HG03039 (cell line): Measurements from ENCODE around the gene FCRL1.

Experiments used
- ATAC-seq: cut with Tn5 transposase; IDR thresholded peaks from one replicate; pipeline ENCODE4 v1.9.1; 2021; ENCODE audit warnings: mild to moderate bottlenecking, moderate library complexity; ENCODE audit not compliant: unreplicated experiment

The FCRL1 gene

DNA sequence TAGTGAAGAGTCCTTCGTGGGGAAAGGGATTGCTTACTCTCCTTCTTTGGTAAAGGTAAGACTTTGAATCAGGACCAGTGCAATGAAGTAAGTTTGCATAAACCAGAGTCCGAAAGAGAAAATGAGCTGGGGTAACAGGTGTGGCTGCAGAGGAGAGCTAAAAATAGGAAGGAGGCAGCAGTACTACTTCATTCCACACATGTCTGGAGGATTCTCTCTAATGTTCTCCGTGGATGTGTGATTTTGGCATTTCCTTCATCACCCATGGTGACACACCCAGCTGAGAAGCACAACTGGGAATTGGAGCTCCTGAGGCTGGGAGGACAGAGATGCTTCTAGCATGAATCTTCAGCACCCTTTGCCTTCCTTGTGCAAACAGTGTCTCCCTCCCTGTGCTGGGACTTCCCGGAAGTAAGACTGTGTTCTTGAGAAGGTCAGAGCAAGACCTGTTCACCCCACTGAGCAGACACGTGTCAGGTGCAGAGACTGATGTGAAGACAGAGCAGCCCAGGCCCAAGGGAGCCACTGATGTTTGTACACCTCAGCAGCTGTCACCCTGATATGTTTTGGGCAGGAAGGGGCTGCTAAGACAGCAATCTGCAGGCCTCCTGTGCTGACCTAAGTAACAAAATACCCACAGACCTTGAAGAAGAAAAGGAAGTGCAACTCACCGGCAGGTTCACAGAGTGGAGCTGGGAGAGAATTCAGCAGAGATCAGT, 13.3 kb downstream of the FCRL1 start:
- peak; percentile 73 for ATAC-seq

DNA sequence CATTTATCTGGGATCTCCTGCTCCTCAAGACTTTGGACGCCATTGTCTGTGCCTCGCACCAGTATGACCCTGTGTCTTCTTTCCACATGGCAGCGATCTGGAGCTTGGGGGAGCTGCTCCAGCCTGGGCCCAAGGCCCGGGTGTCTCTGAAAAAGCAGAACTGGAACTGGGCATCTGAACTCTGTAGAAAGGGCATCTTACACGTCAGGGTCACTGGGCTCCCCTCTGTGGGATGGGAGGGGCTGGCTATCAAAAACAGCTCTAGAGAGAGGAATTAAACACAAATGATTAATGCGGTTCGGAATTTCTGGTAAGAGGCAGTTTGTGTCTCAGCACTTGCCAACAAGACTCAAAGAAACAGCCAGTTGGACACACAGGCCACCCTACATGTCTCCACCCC, 16.1 kb downstream of the FCRL1 start:
- no peak for ATAC-seq

DNA sequence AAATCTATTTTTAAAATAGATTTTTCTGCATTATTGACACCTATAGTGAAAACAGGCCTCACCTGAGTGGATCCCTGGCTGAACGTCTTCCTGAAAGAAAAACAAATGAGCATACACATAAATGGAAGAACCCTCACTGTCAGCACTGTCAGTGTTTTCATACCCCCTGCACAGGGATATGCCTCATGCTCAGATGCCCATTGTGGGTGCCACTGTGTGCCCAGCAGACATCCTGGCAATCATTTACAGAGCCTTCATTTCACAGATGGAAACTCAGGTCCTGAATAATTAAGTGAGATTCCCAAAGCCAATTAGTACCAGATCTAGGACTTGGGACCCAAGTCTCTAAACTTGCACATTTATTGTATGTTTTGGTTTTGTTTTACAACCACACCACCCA, 19.9 kb downstream of the FCRL1 start:
- no peak for ATAC-seq

DNA sequence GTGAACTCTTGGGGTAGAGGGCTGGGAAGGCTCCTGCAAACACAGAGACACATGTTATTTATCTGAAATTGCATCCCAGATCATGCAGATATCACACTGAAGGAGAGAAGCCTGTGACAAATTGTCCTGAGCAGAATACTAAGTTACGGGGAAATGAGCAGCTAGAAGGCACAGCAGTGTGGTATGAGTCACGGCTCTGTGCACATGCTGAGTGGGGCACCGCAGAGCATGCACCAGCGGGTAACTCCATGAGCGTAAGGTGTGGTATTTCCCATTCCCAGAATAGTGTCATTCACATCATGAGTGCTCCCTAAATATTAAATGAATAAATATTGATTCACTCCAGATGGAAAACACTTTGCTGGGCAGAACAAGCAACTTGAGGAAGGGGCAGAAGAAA, 21.7 kb downstream of the FCRL1 start:
- no peak for ATAC-seq

DNA sequence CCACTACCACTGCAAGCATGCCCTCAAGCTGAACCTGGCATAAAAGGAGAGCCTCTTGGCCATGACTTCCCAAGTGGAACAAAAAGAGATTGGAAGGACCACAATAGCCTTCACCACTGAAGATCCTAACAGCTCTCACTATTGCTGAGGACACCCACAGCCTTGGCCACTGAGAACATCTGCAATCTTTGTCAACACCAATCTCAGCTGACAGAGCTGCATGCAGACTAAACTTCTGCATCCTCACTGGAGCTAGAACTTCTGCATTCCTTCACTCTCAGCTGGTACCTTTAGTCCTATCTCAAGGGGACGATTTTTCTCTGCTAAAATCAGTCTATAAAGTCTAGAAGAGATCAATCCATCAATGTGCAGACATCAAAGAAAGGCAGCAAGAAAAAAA, 34.7 kb downstream of the FCRL1 start:
- no peak for ATAC-seq

DNA sequence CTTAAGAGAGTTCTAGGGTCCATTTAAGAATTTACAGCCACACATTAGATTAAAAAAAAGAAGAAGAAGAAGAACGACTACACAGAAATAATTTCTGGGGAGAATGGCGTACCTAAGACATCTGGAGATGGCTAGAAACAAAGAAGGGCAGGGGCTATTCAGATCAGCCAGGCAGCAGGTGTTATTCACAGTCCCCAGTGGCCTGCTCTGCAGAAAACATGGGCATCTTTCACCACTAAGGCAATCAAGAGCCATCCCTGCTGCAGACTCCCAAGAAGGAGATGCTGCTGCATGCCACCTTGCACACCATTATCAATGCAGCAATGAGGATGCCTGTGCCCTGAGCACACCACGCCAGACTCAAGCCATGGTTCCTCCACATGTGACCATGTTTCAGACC, 35.1 kb downstream of the FCRL1 start:
- ATAC-seq: no peak

DNA sequence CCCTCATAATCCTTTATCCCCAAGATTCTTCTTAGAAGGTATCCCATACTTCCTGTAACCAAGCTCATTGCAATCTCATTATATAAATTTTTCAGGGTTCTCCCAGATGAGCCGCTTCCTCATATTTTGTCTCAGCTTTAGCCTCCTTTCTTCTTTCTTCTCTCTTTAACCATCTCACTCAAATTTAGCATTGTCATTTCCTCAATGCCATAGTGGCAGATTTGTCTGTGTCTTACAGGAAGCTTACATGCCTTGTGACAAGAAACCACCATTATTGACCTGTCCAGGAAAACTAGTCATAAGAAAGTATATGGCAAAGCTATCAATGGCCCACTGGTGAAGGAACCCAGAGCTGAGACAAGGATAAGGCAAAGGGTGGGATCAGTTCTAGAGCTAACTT, 37.0 kb downstream of the FCRL1 start:
- no peak for ATAC-seq

DNA sequence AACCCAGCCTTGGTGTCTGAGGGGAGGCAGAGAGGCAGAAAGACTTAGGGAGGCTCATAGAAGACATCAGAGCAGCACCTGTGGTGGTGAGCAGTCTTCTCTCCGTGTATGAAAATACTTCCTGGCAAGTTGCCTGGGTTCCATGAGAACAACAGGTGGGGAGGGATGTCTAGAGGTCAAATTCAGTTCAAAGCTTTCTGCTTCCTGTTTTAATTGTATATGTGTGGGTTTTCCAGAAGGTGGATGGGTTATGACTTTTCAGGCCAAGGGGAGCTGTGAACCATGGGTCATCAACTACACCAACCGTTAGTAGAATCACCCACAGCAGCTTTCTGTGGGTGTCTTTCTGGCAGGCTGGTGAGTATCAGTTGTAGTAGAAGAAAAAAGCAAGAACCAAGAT, 38.9 kb downstream of the FCRL1 start:
- ATAC-seq: peak; percentile 44

DNA sequence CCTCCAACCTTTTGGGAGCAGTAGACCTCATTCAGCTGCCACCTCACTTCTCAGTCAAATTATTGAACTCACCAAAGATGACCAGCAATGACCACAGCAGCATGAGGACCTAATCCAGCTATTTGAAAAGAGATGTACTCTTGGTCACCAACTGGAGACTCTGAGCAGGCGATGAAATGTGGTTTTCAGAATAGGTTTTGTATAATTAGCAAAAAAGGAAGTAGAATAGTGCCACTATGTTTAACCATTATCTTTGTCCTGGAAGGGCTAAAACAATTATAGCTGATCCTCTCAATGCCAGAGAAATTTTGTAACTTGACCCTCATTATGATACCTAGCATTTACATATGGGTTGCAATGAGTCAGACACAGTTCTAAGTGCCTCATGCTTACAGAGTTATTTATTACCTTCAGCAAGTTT, 42.9 kb downstream of the FCRL1 start, which contains the start of gene FCRL2:
FCRL2 (minus strand) TSS at position 162 of the 421 bp plus-strand sequence; CDS start at position 103, 59 bp downstream.
- ATAC-seq: peak; percentile 43

DNA sequence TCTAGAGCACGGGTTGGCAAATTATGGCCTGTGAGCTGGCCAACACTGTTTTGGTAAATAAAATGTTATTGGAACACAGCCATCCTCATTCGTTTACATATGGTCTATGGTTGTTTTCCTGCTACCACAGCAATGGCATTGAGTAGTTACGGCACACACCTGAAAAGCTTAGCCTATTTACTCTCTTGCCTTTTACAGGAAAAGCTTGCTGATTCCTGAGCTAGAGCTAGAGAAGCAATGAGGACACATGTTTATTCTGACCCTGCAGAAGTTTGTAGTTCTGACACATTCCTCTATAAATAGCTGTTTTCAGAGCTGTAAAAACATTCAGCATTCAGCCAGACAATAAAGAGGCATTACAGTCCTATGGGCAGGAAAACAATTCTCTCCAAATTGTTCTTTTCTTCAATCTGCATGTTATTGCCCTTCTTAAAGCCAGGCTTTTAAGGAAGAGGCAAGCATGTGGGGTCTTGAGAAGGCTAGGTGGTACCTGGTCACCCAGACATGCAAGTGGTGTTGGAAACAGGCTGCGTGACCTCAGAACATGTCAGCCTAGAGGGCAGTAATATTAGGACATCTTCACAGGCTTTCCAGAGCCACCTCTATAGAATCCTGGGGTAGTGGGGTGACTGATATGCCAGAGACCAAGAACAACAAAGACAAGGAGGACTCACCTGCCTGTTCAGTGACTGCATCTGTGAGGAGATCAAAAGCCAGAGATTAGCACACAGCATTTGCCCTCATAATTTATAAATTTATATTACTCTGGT, 44.6 kb downstream of the FCRL1 start:
- ATAC-seq: no peak

DNA sequence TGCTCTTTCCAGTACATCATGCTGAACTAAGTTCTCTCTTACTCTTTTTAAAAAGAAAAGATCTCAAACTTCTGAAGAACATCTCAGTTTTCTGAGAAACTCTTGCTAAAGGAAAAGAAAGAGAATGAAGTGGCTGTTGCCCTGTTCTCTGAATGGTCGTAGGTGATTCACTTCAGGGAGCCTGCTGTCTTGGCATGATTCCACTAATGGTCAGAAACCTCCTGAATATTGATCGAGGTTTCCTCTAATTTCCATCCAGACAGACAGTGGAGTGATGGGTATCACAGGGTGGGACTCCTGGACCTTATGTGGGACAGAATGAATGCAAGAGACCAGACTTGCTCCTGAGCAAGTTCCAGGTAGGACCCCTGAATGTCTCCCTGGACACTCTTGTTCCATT, 45.5 kb downstream of the FCRL1 start:
- no peak for ATAC-seq

DNA sequence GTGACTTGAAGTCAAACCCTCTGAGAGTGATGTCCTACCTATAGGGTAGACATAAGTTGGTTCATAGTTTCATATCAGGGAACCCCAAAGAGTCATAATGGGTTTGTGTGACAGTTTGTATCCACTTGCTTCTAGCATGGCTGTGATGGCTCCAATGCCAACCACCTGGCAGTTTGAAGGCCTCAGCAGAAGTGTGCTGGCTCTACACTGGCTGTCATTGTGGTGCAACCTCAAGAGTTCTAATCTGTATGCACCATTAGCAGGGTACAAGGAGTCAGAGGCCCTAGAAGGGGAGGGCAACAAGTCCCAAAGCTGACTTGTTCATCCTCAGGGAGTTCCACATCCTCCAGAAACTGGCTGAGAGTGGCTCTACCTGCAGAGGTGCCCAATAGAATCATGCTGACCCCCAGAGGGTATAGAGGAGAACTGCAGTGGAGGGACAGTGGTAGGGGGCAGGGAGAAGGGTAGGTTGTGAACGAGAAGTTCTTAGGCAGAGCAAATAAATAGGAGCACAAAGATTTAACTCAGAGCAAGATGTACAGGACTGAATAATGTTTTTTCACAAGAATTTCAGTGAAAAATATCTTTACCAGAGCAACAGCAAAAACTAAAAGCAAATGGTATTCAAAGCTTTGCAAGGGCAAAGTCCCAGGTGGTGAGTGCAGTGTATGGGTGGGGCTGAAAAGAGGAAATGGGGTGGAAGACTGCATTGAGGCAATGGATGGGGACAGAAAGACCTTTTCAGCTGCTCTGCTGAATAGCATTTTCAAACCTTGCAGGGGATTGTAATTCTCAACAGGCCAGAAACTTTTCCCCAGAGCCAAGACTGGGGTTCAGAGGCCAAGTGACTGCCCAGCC, 46.2 kb downstream of the FCRL1 start:
- ATAC-seq: peak; percentile 54

DNA sequence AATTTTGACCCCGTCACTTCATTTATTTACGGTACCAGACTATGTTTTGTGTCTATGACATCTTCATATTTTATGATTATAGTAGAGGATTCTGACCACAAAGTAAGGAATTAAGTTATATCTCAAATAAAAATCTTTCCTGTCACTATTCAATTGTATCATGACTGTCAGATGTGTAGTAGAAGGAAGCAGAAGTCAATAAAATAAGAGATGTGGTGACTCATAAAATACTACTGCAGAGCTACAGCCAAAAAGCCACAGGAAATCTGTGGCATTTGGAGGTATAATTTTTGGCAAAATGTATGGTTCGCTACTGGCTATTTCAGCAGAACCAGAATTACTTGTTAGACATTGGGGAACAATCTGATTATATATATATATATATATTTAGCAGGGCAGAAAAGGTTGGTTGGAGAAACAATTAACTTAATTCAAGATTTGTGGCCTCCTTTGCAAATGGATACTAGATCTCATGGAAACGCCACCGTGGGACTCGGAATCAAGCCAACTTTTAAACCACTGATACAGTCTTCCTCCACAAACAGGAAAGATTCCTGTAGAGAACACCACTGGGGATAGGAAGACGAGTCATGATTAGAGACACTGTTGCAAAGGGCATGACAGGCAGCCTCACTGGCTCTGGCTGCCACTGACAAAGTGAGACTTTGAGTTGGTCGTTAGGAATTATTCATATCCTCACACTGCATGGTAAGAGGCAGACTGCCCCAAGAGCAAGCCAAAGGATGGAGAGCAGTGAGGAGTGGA, 48.1 kb downstream of the FCRL1 start:
- no peak for ATAC-seq

DNA sequence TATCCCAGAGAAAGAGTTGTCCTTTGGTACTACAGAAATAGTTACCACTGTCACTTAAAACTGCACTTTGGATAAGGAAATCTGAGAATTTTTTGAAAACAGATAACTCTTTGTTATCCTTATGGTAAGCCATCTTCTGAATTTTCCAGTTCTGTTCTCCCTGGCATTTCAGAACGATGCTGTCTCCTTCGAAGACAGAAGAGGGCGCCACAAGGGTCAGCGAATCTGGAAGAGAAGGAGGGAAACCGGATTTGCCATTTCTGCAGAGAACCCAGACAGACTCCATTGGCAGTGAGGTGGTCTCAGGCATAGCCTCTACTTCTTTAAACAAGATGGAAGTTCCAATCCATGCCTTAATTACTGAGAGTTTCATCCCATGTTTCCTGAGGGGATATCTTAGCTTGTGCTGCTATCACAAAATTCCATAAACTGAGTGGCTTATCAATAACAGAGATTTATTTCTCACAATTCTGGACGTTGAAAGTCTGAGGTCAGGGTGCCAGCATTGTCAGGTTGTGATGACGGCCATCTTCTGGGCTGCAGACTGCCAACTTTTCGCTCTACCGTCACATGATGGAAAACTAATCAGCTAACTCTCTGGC, 49.4 kb downstream of the FCRL1 start:
- no peak for ATAC-seq

DNA sequence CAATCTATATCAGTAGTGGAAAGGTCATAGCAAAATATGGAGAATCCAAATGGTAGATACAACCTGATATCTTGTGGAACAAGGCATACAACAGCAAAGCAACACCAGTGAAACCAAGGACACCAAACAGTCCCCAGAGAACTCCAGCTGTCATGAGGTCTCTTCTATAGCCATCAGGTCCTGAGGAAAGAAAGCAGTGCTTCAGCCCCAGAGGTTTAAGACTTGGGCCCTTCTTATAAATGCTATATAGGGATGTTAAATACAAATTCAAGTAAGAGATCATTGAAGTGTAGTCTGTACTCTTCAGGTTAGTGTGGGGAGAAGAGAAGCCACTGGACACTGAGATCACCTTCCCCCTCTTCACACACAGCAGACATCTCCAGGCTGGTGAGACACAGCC, 53.1 kb downstream of the FCRL1 start:
- ATAC-seq: no peak

DNA sequence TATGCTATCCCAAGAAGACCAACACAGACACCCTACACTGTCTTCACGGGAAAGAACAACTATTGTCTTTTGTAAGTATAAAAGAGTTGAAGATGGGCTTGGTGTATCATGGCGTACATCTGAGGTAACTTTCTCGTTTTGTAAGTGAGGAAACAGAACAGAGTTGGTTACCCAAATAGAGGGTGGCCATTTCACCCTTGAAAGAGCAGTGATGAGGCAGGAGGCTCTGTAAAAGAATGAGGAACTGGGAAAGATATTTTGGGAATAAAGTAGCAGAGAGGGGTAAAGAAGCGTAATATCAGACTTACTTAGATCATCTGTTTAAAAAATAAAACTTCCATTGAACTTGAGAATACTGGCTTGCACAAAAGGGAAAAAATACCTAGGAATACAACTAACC, 61.9 kb downstream of the FCRL1 start:
- ATAC-seq: no peak

DNA sequence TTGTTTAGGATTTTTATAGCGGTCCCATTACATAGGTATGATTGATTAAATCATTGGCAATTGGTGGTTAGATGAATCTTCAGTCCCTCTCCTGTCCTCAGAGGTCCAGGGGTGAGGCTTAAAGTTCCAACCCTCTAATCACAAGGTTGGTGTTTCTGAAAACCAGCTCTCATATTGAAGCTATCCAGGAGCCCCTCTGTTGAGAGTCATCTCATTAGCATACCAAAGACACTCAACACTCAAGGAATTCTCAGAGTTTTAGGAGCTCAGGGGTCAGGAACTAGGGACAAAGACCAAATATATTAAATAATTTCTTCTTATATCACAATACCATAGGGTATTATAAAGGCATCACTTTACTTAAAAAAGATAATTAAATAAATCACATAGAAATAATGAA, 66.3 kb downstream of the FCRL1 start:
- ATAC-seq: no peak

DNA sequence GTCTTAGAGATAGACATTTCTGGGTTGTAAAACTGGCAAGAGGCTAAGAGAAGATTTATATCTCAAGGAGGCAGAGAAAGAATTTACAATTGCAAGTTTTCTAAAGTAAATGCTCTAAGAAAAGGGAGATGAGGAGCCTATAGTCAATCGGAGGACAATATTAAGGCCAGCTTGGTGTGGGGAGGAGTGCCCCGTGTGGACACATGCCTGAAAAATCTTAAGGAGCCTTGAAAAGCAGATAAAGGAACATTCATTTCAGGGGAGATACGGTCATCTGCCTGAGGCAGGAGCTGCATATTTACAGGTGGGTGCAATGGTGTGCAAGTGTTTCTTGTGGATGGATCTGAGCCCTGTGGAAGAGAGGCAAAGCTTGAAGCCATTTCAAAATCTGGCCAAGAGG, 68.6 kb downstream of the FCRL1 start:
- no peak for ATAC-seq

DNA sequence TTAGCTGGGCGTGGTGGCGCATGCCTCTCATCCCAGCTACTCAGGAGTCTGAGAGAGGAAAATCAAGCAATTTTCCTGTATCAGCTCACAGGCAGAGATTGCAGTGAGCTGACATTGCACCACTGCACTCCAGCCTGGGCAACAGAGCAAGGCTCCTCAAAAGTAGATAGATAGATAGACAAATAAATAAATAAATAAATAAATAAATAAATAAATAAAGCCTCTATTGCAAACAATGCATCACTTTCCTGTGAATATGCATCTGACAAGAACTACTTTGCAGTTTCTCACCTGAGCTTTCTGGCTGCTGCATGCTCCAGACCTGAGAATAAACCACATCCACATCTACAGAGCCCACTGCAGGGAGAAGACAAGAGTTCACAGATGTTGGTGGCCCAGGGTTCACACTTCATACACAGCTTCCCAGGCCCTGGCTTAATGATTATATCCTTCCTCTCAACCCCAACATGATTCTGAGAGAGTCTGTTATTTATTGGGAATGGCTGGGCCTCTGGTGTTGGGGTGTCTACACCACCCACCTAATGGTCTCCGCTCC, 71.6 kb downstream of the FCRL1 start:
- no peak for ATAC-seq
